ENCODE measurements around the gene HK2.

GRCh38 chr2:74828543-74828942 lies 5.4 kb upstream of the HK2 start:
- TF ChIP-seq CTCF (IDR thresholded peaks at IDR 0.05) (no peak), POLR2A (IDR thresholded peaks at IDR 0.05) (no peak)
